K562 (cell line): ENCODE data around the gene KNCN. TPM values are rescaled to one million over a fixed set of nuclear protein-coding genes. Genes with fewer than 3 reads are reported as not detected.

ENCODE experiments used
- ATAC-seq: fragments of 200-7000 bp; cut with Tn5 transposase; 3 replicates; pipeline ENCODE4 v1.9.1; 2020; ENCODE audit warnings: moderate library complexity
- BruUV-seq: library from RNA; stranded (reverse); fragments of 400-500 nt; replicated peaks from 2 replicates; lab custom pipeline; 2021; lab: Mats Ljungman, UMichigan
- CTCF ChIA-PET: fragments of 300-600 bp; formaldehyde crosslinking; extraction: SDS; loops from one replicate; lab custom pipeline; 2021; ENCODE audit warnings: low intra/inter-chr PET ratio; lab: Yijun Ruan, JAX
- POLR2A ChIA-PET: fragments of 300-600, 350-650 bp; sonication (Branson Sonifier 250); formaldehyde crosslinking; extraction: SDS; loops from one replicate; lab custom pipeline; 2021; ENCODE audit warnings: antibody characterized with exemption, inconsistent platforms; lab: Yijun Ruan, JAX
- DNase-seq, 4 experiments: peaks; one replicate each; pipeline versions ENCODE4 v3.0.0 to v3.0.0-alpha.2; 2011 to 2018; ENCODE audit warnings: low spot score in 3 of 4, mixed read lengths in 3 of 4; ENCODE audit errors: extremely low read depth in 1 of 4
- FAIRE-seq: peaks from 2 replicates; lab custom pipeline; 2011; peaks lifted over from hg19 to GRCh38; lab: Jason Lieb, UNC
- H2AFZ ChIP-seq: 2 replicates; pipeline ENCODE4 v1.6.0; 2011; ENCODE audit warnings: low read depth, low read length, control low read depth, inconsistent platforms
- H3K27ac ChIP-seq: fragments of 200-600 bp; 3 replicates; pipeline ENCODE4 v1.8.0; 2011; ENCODE audit warnings: low read depth, mild to moderate bottlenecking, control low read depth, inconsistent platforms, low read length, moderate library complexity, mixed read lengths; ENCODE audit errors: extremely low read depth
- H3K27me3 ChIP-seq, 2 experiments: fragments of 300-600 bp in 1 of 2; 2 replicates in 1 of 2; 3 replicates in 1 of 2; pipeline versions ENCODE4 v1.6.0 to v1.8.0; 2011; ENCODE audit warnings: inconsistent platforms in 2 of 2, low read length in 2 of 2, mild to moderate bottlenecking in 1 of 2, mixed read lengths in 1 of 2, moderate library complexity in 1 of 2; ENCODE audit not compliant: control insufficient read depth in 2 of 2, insufficient read depth in 2 of 2
- H3K36me3 ChIP-seq: fragments of 300-600 bp; 3 replicates; pipeline ENCODE4 v1.8.0; 2011; ENCODE audit warnings: mild to moderate bottlenecking, low read length, inconsistent platforms; ENCODE audit not compliant: control insufficient read depth, insufficient read depth
- H3K4me1 ChIP-seq, 2 experiments: fragments of 200-600 bp in 1 of 2; replicated peaks in 1 of 2; 2 replicates in 1 of 2; 3 replicates in 1 of 2; pipeline versions ENCODE4 v1.5.1 to v1.8.0; 2011; ENCODE audit warnings: inconsistent platforms in 2 of 2, low read length in 2 of 2, mild to moderate bottlenecking in 1 of 2, mixed read lengths in 1 of 2, moderate library complexity in 1 of 2; ENCODE audit not compliant: control insufficient read depth in 2 of 2, insufficient read depth in 2 of 2
- H3K4me2 ChIP-seq: 2 replicates; pipeline ENCODE4 v1.6.1; 2011; ENCODE audit warnings: low read length, control low read depth, inconsistent platforms, mixed read lengths; ENCODE audit not compliant: insufficient read depth
- H3K4me3 ChIP-seq: fragments of 200-600 bp; sonication (generic), shearing (Covaris generic); 2 replicates; pipeline ENCODE4 v1.5.1; 2016; ENCODE audit warnings: control low read depth, inconsistent platforms
- H3K79me2 ChIP-seq: fragments of 200-600 bp; 3 replicates; pipeline ENCODE4 v1.8.0; 2011; ENCODE audit warnings: low read length, inconsistent platforms; ENCODE audit not compliant: control insufficient read depth, insufficient read depth
- H3K9ac ChIP-seq, 2 experiments: 2 replicates each; pipeline versions ENCODE4 v1.6.0 to v1.6.1; 2011; ENCODE audit warnings: low read depth in 2 of 2, low read length in 2 of 2, control low read depth in 1 of 2, inconsistent platforms in 1 of 2, mild to moderate bottlenecking in 1 of 2, mixed read lengths in 1 of 2; ENCODE audit not compliant: insufficient read depth in 1 of 2
- H3K9me1 ChIP-seq: one replicate; pipeline ENCODE4 v1.6.0; 2011; ENCODE audit warnings: inconsistent platforms, mild to moderate bottlenecking, low read length, moderate library complexity; ENCODE audit not compliant: control insufficient read depth, insufficient read depth
- H3K9me3 ChIP-seq: replicated peaks from 2 replicates; pipeline ENCODE4 v1.5.1; 2011; ENCODE audit warnings: low read depth, low read length, inconsistent platforms; ENCODE audit not compliant: control insufficient read depth, insufficient read depth
- H4K20me1 ChIP-seq: replicated peaks from 2 replicates; pipeline ENCODE4 v1.6.1; 2011; ENCODE audit warnings: low read length, inconsistent platforms, mixed read lengths; ENCODE audit not compliant: control insufficient read depth, insufficient read depth
- E2F6 ChIP-seq, 2 experiments: IDR thresholded peaks; 2 replicates each; pipeline ENCODE4 v1.6.1; 2011; ENCODE audit warnings: borderline replicate concordance in 1 of 2, control low read depth in 1 of 2, low read depth in 1 of 2, low read length in 1 of 2, mild to moderate bottlenecking in 1 of 2, mixed read lengths in 1 of 2, moderate library complexity in 1 of 2; ENCODE audit not compliant: insufficient read depth in 1 of 2, insufficient read length in 1 of 2, poor library complexity in 1 of 2, severe bottlenecking in 1 of 2; ENCODE audit errors: extremely low read depth in 1 of 2
- EGR1 ChIP-seq: fragments of 450-650 bp; conservative IDR thresholded peaks from 2 replicates; pipeline ENCODE4 v1.6.1; 2017; ENCODE audit warnings: mild to moderate bottlenecking
- EWSR1 ChIP-seq: fragments of 450-650 bp; IDR thresholded peaks from 2 replicates; pipeline ENCODE4 v1.6.1; 2018; ENCODE audit warnings: borderline replicate concordance, mild to moderate bottlenecking, low read depth, moderate library complexity; ENCODE audit not compliant: partially characterized antibody
- HDAC1 ChIP-seq, 2 experiments: fragments of 450-650 bp; IDR thresholded peaks; 2 replicates each; pipeline ENCODE4 v1.6.1; 2016 to 2017; ENCODE audit warnings: inconsistent platforms in 1 of 2, mild to moderate bottlenecking in 1 of 2, moderate library complexity in 1 of 2
- HNRNPLL ChIP-seq: fragments of 200-400 bp; formaldehyde crosslinking; IDR thresholded peaks from 2 replicates; pipeline ENCODE4 v1.6.1; 2017; ENCODE audit warnings: low read length, low read depth, mild to moderate bottlenecking; ENCODE audit not compliant: poor library complexity, severe bottlenecking
- L3MBTL2 ChIP-seq: fragments of 450-650 bp; IDR thresholded peaks from 2 replicates; pipeline ENCODE4 v1.6.1; 2016; ENCODE audit warnings: mild to moderate bottlenecking, moderate library complexity
- MCM2 ChIP-seq: fragments of 450-650 bp; IDR thresholded peaks from 2 replicates; pipeline ENCODE4 v1.6.1; 2017; ENCODE audit warnings: low read depth, mild to moderate bottlenecking
- RCOR1 ChIP-seq, 2 experiments: IDR thresholded peaks; 2 replicates each; pipeline ENCODE4 v1.6.1; 2012; ENCODE audit warnings: low read depth in 2 of 2, low read length in 2 of 2, borderline replicate concordance in 1 of 2, improper control_type of control experiment in 1 of 2
- SMAD3 ChIP-seq: fragments of 450-650 bp; formaldehyde crosslinking; conservative IDR thresholded peaks from 2 replicates; pipeline ENCODE4 v1.4.0; 2020; ENCODE audit warnings: mild to moderate bottlenecking
- SMAD4 ChIP-seq: fragments of 250-450 bp; sonication (Bioruptor Pico); conservative IDR thresholded peaks from 2 replicates; pipeline ENCODE4 v1.8.0; 2021; ENCODE audit warnings: inconsistent platforms, mild to moderate bottlenecking, moderate library complexity
- SPI1 ChIP-seq: IDR thresholded peaks from 2 replicates; pipeline ENCODE4 v1.6.1; 2011; ENCODE audit warnings: low read depth, low read length, control low read depth, borderline replicate concordance
- THAP12 ChIP-seq: fragments of 250-450 bp; sonication (Bioruptor Pico); IDR thresholded peaks from 2 replicates; pipeline ENCODE4 v1.9.0; 2021; ENCODE audit warnings: mild to moderate bottlenecking, inconsistent platforms
- ZKSCAN3 ChIP-seq: fragments of 250-450 bp; sonication (Bioruptor Pico); IDR thresholded peaks from 2 replicates; pipeline ENCODE4 v1.4.0; 2020
- ZNF3 ChIP-seq: fragments of 250-450 bp; sonication (Bioruptor Pico); IDR thresholded peaks from 2 replicates; pipeline ENCODE4 v1.5.0; 2021; ENCODE audit warnings: mild to moderate bottlenecking, moderate library complexity
- ZNF511 ChIP-seq: sonication (generic); formaldehyde crosslinking; IDR thresholded peaks from 2 replicates; pipeline ENCODE4 v1.8.0; 2022; ENCODE audit warnings: mild to moderate bottlenecking, missing genetic modification reagents
- WGBS: fragments of 100-300 bp; shearing (Covaris generic); methylation state at CpG from one replicate; pipeline ENCODE4 v1.1.6; 2016; ENCODE audit warnings: low coverage, mixed read lengths; ENCODE audit not compliant: insufficient coverage; ENCODE audit errors: missing lambda C conversion rate; 5-methylcytosine and 5-hydroxymethylcytosine counted together
- in situ Hi-C: fragments of 300-500 bp; cut with MboI; formaldehyde crosslinking; loops from 4 replicates; pipeline ENCODE4 v1.15.0; 2018; ENCODE audit warnings: inconsistent platforms, mixed read lengths
- intact Hi-C: fragments of 100-400 bp; cut with micrococcal nuclease; formaldehyde crosslinking; loops from 2 replicates; pipeline ENCODE4 v1.14.2; 2022
- polyA plus RNA-seq, 8 experiments: library from polyadenylated mRNA; depleted of rRNA in 4 of 8; stranded (reverse) in 5 of 8; unstranded in 3 of 8; fragments of >200 nt; fragmentation: Nextera tagmentation in 2 of 8; fragmentation: Illumina TruSeq in 1 of 8; extraction: Ambion mirVana in 2 of 8; extraction: Trizol in 1 of 8; gene quantifications; 2 replicates each; pipeline versions ENCODE4 v1.2.1 to v1.2.3, GENCODE V29; 2011 to 2014; ENCODE audit warnings: inconsistent platforms in 1 of 8, missing spikeins in 1 of 8
- total RNA-seq, 7 experiments: library from RNA; depleted of rRNA in 6 of 7; stranded (reverse); fragments of >200 nt in 6 of 7; fragmentation: Illumina TruSeq in 2 of 7; extraction: Trizol in 2 of 7; gene quantifications; 2 replicates each; pipeline versions ENCODE4 v1.2.1 to v1.2.3, GENCODE V29; 2011 to 2021; ENCODE audit warnings: low replicate concordance in 1 of 7

KNCN gene
- total and polyA plus RNA-seq, 9 of the 15 experiments (the other 6 are each of a cell fraction or from before 2014, with no cell fraction given), result not detected

- H3K27me3 ChIP-seq, result no peaks in the 10 kb centered on the region
- H3K9me3 ChIP-seq, result no peaks in the 10 kb centered on the region
- ChIA-PET CTCF (interaction anchor here (2.3 to 7.0 kb wide), 4 partner anchors 39 to 120 kb away, joined by 13 to 144 read pairs (median 80); no protein-coding TSS in a partner anchor), POLR2A (interaction anchor here (0.7 to 2.0 kb wide), 10 partner anchors 11 to 104 kb away, joined by 3 to 7 read pairs (median 4); no protein-coding TSS in a partner anchor)
- no peak overlapping the region for H3K27ac ChIP-seq
- H3K4me2 ChIP-seq, result peak overlapping the region; percentile 43; the same call in 1 of the 2 replicates
- H3K4me3 ChIP-seq, result no peak overlapping the region
- peaks cover 55 to 59% of the 10 kb centered on the region in 2 experiments for H3K4me1 ChIP-seq
- peak overlapping the region; percentile 77 for H2AFZ ChIP-seq
- no peaks in the 10 kb centered on the region for H4K20me1 ChIP-seq
- H3K9me1 ChIP-seq, result no peaks in the 10 kb centered on the region
- DNase-seq, result peak in 3 of 4 experiments; percentile 64 to 74 (median 66)
- FAIRE-seq, result no peak
- H3K9ac ChIP-seq, result peak overlapping the region in 1 of 2 experiments; percentile 73; a peak in 2 of 4 replicates
- no peak for ATAC-seq
- no TSS peak for BruUV-seq
- intact Hi-C loops (no loop called here), in situ Hi-C loops (loop anchor here (5.0 kb wide), 2 partner anchors 49 to 79 kb away; no protein-coding TSS in a partner anchor)
- WGBS, result 34% methylated on average over 14 of the region's 14 CpGs
- H3K79me2 ChIP-seq, result no peaks in the 10 kb centered on the region
- H3K36me3 ChIP-seq, result no peaks in the 10 kb centered on the region
- no peak for TF ChIP-seq ZKSCAN3 (CRISPR knock-in tag)
- TF ChIP-seq EWSR1, result no peak
- no peak for TF ChIP-seq SPI1
- TF ChIP-seq HNRNPLL, result no peak
- TF ChIP-seq THAP12 (CRISPR knock-in tag), result 0 out of 2 replicates have a peak, but pooled peaks have one; percentile 23
- no peak for TF ChIP-seq SMAD3 (CRISPR knock-in tag)
- 0 out of 2 replicates have a peak, but pooled peaks have one; percentile 12 for TF ChIP-seq EGR1
- 0 out of 2 replicates have a peak, but pooled peaks have one; percentile 28 for TF ChIP-seq ZNF511 (CRISPR knock-in tag)
- TF ChIP-seq SMAD4 (CRISPR knock-in tag), result peak; percentile 52
- TF ChIP-seq MCM2, result no peak
- peak; percentile 81; the same call in 1 of the 2 replicates for TF ChIP-seq L3MBTL2
- no peak for TF ChIP-seq ZNF3 (CRISPR knock-in tag)
- peak in 1 of 2 experiments; percentile 49 for TF ChIP-seq E2F6 (IDR thresholded peaks at IDR 0.05; ENCODE audit: borderline replicate concordance in 1 of 2, extremely low read depth in 1 of 2, insufficient read depth in 1 of 2, insufficient read length in 1 of 2, low read depth in 1 of 2, low read length in 1 of 2, poor library complexity in 1 of 2, severe bottlenecking in 1 of 2)
- peak in 1 of 2 experiments; percentile 24; a peak in 1 of 4 replicates for TF ChIP-seq HDAC1 (IDR thresholded peaks at IDR 0.05)
- peak in 1 of 2 experiments; percentile 11; a peak in 1 of 4 replicates for TF ChIP-seq RCOR1 (IDR thresholded peaks at IDR 0.05; ENCODE audit: borderline replicate concordance in 1 of 2, low read depth in 2 of 2, low read length in 2 of 2)
Measured at GRCh38 chr1:46526691-46527291, 24.7 kb downstream of the KNCN start.
